Vagina (tissue), 2 donors: Measurements from ENCODE around the gene SLC35F5. TPM values are rescaled to one million over a fixed set of nuclear protein-coding genes. Genes with fewer than 3 reads are reported as not detected.

Experiments
- DNase-seq, 2 donors: peaks; one replicate each; pipeline ENCODE4 v3.0.0-alpha.2; 2017; ENCODE audit errors: extremely low spot score in 2 of 2
- H3K27ac ChIP-seq: fragments of 200-600 bp; sonication (generic); one replicate; pipeline ENCODE4 v1.5.1; 2019
- H3K27me3 ChIP-seq: fragments of 200-600 bp; sonication (generic); one replicate; pipeline ENCODE4 v1.5.1; 2019
- H3K36me3 ChIP-seq, 2 donors: fragments of 200-600 bp; sonication (generic); one replicate each; pipeline ENCODE4 v1.5.1; 2017 to 2019
- H3K4me1 ChIP-seq: fragments of 200-600 bp; sonication (generic); one replicate; pipeline ENCODE4 v1.5.1; 2019
- H3K4me3 ChIP-seq, 2 donors: fragments of 200-600 bp; sonication (generic); 1 replicate in 1 of 2; 2 replicates in 1 of 2; pipeline ENCODE4 v1.5.1; 2016 to 2019
- H3K9me3 ChIP-seq: fragments of 200-600 bp; sonication (generic); one replicate; pipeline ENCODE4 v1.5.1; 2019
- POLR2A ChIP-seq, 2 donors: fragments of 450-650 bp; IDR thresholded peaks; one replicate each; pipeline ENCODE4 v1.6.1; 2017; ENCODE audit warnings: antibody characterized with exemption in 2 of 2, mild to moderate bottlenecking in 2 of 2, moderate library complexity in 2 of 2
- POLR2AphosphoS5 ChIP-seq, 2 donors: sonication (generic); formaldehyde crosslinking; IDR thresholded peaks; one replicate each; pipeline ENCODE4 v1.9.0; 2017; ENCODE audit warnings: antibody characterized with exemption in 2 of 2, mild to moderate bottlenecking in 2 of 2, low read depth in 1 of 2; ENCODE audit not compliant: insufficient read depth in 1 of 2
- intact Hi-C: fragments of 100-400 bp; cut with DNase I; formaldehyde crosslinking; loops from one replicate; pipeline ENCODE4 v1.15.1; 2023
- total RNA-seq: library from RNA; depleted of rRNA; stranded (reverse); fragments of >200 nt; gene quantifications from one replicate; pipeline ENCODE4 v1.2.3, GENCODE V29; 2016
- TF ChIP-seq, protein P1 (sequence below), 3 experiments: fragments of 450-650 bp in 2 of 3; fragments of 200-600 bp in 1 of 3; sonication (generic) in 1 of 3; IDR thresholded peaks; one replicate each; pipeline ENCODE4 v1.5.1; 2017 to 2019; ENCODE audit warnings: antibody characterized with exemption in 3 of 3, mild to moderate bottlenecking in 2 of 3, moderate library complexity in 2 of 3

The SLC35F5 gene
- total RNA-seq, 1 donor from 2014 or later = 64.6 TPM

DNA sequence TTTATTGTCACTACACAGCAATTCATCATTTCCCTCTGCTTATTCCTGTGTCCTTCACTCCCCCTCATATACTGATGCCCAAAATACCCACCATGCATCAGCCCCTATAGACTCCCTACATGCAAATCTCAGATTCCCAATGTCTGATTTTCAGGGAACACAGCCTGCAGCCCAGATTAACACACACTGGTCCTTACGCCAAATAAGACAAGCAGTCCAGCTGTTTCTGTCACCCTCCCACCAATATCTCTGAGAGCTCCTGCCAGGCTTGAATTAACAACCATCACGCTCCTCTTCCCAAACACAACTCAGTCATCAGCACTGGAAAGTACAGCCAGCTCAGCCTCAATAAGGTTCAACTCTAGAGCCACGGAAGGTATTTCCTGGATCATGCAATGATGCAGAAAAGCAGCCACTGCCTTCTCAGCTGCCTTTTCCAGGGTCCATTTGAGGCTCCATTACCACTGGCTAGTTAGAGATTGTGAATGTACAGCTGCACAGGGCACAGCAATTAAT, 39.0 kb upstream of the SLC35F5 start:
- Histone ChIP-seq H3K4me3 (no peak overlapping the region), H3K36me3 (no peaks in the 10 kb centered on the region), H3K27ac (no peak overlapping the region), H3K27me3 (no peaks in the 10 kb centered on the region), H3K4me1 (no peaks in the 10 kb centered on the region), H3K9me3 (no peaks in the 10 kb centered on the region)
- intact Hi-C loops = no loop called here
- TF ChIP-seq POLR2A (IDR thresholded peaks at IDR 0.05) = no peak
- TF ChIP-seq POLR2AphosphoS5 (IDR thresholded peaks at IDR 0.05; ENCODE audit: insufficient read depth in 1 of 2, low read depth in 1 of 2) = no peak
- TF ChIP-seq, protein P1, sequence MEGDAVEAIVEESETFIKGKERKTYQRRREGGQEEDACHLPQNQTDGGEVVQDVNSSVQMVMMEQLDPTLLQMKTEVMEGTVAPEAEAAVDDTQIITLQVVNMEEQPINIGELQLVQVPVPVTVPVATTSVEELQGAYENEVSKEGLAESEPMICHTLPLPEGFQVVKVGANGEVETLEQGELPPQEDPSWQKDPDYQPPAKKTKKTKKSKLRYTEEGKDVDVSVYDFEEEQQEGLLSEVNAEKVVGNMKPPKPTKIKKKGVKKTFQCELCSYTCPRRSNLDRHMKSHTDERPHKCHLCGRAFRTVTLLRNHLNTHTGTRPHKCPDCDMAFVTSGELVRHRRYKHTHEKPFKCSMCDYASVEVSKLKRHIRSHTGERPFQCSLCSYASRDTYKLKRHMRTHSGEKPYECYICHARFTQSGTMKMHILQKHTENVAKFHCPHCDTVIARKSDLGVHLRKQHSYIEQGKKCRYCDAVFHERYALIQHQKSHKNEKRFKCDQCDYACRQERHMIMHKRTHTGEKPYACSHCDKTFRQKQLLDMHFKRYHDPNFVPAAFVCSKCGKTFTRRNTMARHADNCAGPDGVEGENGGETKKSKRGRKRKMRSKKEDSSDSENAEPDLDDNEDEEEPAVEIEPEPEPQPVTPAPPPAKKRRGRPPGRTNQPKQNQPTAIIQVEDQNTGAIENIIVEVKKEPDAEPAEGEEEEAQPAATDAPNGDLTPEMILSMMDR (IDR thresholded peaks at IDR 0.05) = no peak
- no peak for DNase-seq

DNA sequence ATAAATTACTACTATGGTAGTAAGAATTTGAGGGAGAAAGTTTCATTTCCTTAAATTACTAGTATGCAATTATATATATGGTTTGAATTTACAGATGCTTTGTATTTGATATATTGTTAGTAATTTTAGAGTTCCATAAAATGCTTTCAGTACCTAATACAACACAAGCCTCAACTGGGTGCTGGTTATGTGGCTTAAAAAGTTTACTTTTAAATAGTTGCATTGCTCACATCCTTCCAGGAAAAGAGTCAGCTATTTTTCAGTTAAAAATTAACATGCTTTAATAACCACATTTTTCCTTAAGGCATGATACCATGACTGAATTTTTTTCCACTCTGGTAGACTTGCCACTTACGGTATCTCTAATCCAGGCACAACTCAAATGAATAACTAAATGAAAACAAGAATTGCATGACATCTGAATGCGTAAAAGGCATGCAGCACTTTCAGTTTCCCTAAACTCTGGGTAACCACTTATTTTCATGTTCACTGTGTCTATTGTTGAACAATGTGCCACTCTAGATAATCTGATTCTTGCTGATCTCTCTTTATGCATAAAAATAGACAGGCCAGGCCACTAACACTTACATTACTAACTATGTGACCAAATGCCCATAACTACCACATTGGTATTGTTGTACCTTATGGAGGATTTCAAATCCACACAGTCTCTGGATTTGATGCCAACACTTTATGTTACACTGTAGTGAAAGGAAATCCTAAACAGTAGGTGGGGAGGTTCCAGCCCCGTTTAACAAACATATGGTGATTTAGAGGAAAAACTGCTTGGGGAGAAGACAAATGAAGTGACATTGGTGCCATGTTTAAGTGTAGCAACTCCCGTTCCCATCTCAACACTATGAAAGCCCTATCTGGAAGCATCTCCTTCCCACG, 35.5 kb upstream of the SLC35F5 start:
- intact Hi-C loops = no loop called here
- DNase-seq = no peak
- no peaks in the 10 kb centered on the region for H3K4me1 ChIP-seq
- H3K9me3 ChIP-seq = no peaks in the 10 kb centered on the region
- H3K27ac ChIP-seq = no peak overlapping the region
- no peaks in the 10 kb centered on the region for H3K27me3 ChIP-seq
- TF ChIP-seq POLR2AphosphoS5 (IDR thresholded peaks at IDR 0.05; ENCODE audit: insufficient read depth in 1 of 2, low read depth in 1 of 2) (no peak), POLR2A (IDR thresholded peaks at IDR 0.05) (no peak)
- TF ChIP-seq, protein P1 (IDR thresholded peaks at IDR 0.05) = no peak
- no peaks in the 10 kb centered on the region for H3K36me3 ChIP-seq
- H3K4me3 ChIP-seq = no peak overlapping the region

DNA sequence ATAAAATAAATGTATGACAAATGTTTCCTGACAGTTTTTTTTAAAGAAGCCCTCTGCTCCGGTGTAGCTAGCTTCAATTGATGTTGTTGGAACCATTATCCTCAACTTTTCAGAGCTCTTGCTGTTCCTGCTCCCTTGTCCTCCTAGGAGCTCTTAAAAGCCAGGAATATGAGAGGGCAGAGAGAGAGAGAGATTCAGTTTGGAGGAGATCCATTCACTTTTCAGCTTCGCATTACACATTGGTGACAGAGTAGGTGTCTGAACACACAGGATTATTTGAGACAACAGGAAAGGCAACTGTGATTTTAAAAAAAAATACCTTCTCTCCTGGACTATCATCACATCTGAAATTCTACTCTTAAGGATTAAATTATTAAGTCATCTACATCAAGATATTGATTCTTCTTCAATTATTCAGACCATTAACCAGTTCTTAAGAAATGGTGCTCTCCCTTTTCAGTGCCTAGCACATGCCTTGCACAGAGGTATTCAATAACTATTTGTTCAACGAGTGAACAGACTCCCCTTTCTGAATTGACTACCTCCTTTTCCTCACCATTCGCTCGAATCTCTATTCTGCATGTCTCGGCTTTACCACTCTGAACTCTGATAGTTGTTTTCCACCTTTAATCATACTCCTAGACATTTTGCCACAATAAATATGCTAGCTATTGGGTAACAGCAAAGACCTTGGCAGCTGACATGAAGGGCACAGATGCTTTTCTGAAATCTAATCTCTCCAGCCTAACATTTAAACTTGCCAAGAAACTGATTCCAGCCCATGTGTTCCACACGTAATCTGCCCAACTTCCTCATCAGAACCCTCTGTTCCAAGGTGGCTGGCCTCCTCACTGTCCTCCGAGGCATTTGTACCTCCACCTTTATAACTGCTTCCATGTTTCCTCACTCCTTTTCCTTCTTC, 28.6 kb upstream of the SLC35F5 start:
- H3K9me3 ChIP-seq = no peaks in the 10 kb centered on the region
- H3K27me3 ChIP-seq = no peaks in the 10 kb centered on the region
- no peak for DNase-seq
- H3K4me3 ChIP-seq = no peak overlapping the region
- intact Hi-C loops = no loop called here
- H3K27ac ChIP-seq = no peak overlapping the region
- no peaks in the 10 kb centered on the region for H3K4me1 ChIP-seq
- TF ChIP-seq, protein P1 (IDR thresholded peaks at IDR 0.05) = no peak
- TF ChIP-seq POLR2A (IDR thresholded peaks at IDR 0.05) = no peak
- TF ChIP-seq POLR2AphosphoS5 (IDR thresholded peaks at IDR 0.05; ENCODE audit: insufficient read depth in 1 of 2, low read depth in 1 of 2) = no peak
- no peaks in the 10 kb centered on the region for H3K36me3 ChIP-seq

DNA sequence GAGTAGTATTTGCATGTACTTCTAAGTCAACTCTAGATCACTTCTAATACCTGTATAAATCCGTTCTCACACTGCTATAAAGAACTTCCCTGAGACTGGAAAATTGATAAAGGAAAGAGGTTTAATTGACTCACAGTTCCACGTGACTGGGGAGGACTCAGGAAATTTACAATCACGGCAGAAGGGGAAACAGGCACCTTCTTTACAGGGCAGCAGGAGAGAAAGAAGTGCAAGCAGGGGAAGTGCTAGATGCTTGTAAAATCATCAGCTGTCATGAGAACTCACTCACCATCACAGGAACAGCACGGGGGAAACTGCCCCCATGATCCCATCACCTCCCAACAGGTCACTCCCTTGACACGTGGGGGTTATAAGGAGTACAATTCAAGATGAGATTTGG, 24.0 kb upstream of the SLC35F5 start:
- intact Hi-C loops = no loop called here
- TF ChIP-seq POLR2AphosphoS5 (IDR thresholded peaks at IDR 0.05; ENCODE audit: insufficient read depth in 1 of 2, low read depth in 1 of 2) = no peak
- TF ChIP-seq POLR2A (IDR thresholded peaks at IDR 0.05) = no peak
- TF ChIP-seq, protein P1 (IDR thresholded peaks at IDR 0.05) = no peak
- Histone ChIP-seq H3K9me3 (no peaks in the 10 kb centered on the region), H3K27ac (no peak overlapping the region), H3K4me1 (no peaks in the 10 kb centered on the region), H3K36me3 (no peaks in the 10 kb centered on the region), H3K4me3 (no peak overlapping the region), H3K27me3 (no peaks in the 10 kb centered on the region)
- no peak for DNase-seq
